C4-2B (cell line): Measurements from ENCODE around the gene CIAO2B.

Experiments
- ZFX ChIP-seq: fragments of 450-650 bp; IDR thresholded peaks from 2 replicates; pipeline ENCODE4 v1.6.1; 2017
- TF ChIP-seq, protein P1 (sequence below): fragments of 450-650 bp; conservative IDR thresholded peaks from 2 replicates; pipeline ENCODE4 v1.5.1; 2017; ENCODE audit warnings: mild to moderate bottlenecking

GRCh38 chr16:66935314-66936011 is 1.3 kb upstream of the CIAO2B start, which contains the start of gene CES2:
- TF ChIP-seq, protein P1, sequence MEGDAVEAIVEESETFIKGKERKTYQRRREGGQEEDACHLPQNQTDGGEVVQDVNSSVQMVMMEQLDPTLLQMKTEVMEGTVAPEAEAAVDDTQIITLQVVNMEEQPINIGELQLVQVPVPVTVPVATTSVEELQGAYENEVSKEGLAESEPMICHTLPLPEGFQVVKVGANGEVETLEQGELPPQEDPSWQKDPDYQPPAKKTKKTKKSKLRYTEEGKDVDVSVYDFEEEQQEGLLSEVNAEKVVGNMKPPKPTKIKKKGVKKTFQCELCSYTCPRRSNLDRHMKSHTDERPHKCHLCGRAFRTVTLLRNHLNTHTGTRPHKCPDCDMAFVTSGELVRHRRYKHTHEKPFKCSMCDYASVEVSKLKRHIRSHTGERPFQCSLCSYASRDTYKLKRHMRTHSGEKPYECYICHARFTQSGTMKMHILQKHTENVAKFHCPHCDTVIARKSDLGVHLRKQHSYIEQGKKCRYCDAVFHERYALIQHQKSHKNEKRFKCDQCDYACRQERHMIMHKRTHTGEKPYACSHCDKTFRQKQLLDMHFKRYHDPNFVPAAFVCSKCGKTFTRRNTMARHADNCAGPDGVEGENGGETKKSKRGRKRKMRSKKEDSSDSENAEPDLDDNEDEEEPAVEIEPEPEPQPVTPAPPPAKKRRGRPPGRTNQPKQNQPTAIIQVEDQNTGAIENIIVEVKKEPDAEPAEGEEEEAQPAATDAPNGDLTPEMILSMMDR: no peak
- TF ChIP-seq ZFX: no peak
